Body of pancreas (tissue), 4 donors: ENCODE results near the gene TBC1D14. TPM values are rescaled to one million over a fixed set of nuclear protein-coding genes. Genes with fewer than 3 reads are reported as not detected.

Experiments used
- ATAC-seq: fragments of 150-250 bp; one replicate; pipeline ENCODE4 v1.9.1; 2016
- DNase-seq, 4 donors: peaks; one replicate each; pipeline ENCODE4 v3.0.0-alpha.2; 2019
- H3K27ac ChIP-seq, 4 donors: fragments of 200-600 bp; sonication (generic); 1 replicate in 3 of 4; 2 replicates in 1 of 4; pipeline versions ENCODE4 v1.5.1 to v1.6.1; 2016 to 2019; ENCODE audit warnings: mild to moderate bottlenecking in 1 of 4, mixed read lengths in 1 of 4, moderate library complexity in 1 of 4
- H3K27me3 ChIP-seq, 2 donors: fragments of 200-600 bp; sonication (generic); one replicate each; pipeline ENCODE4 v1.6.0; 2016; ENCODE audit warnings: mild to moderate bottlenecking in 1 of 2
- H3K36me3 ChIP-seq, 2 donors: fragments of 200-600 bp; sonication (generic); replicated peaks in 1 of 2; 2 replicates each; pipeline ENCODE4 v1.5.1; 2016; ENCODE audit warnings: low read depth in 2 of 2; ENCODE audit not compliant: insufficient read depth in 1 of 2
- H3K4me1 ChIP-seq: fragments of 200-600 bp; sonication (generic); one replicate; pipeline ENCODE4 v1.6.0; 2016
- H3K4me3 ChIP-seq, 2 donors: fragments of 200-600 bp; sonication (generic); 1 replicate in 1 of 2; 2 replicates in 1 of 2; pipeline ENCODE4 v1.5.1; 2016 to 2019
- H3K9me3 ChIP-seq, 3 donors: fragments of 200-600 bp; sonication (generic); 1 replicate in 2 of 3; 2 replicates in 1 of 3; pipeline ENCODE4 v1.5.1; 2016
- CTCF ChIP-seq, 7 experiments: fragments of 450-650 bp in 4 of 7; fragments of 200-600 bp in 3 of 7; sonication (generic) in 3 of 7; IDR thresholded peaks; one replicate each; pipeline ENCODE4 v1.5.1; 2016 to 2019; ENCODE audit warnings: antibody characterized with exemption in 7 of 7
- POLR2A ChIP-seq, 3 donors: fragments of 450-650 bp; IDR thresholded peaks; one replicate each; pipeline ENCODE4 v1.6.1; 2016; ENCODE audit warnings: antibody characterized with exemption in 3 of 3, mild to moderate bottlenecking in 2 of 3
- WGBS, 2 donors: methylation state at CpG; one replicate each; pipeline ENCODE4 v1.1.5; 2017; 5-methylcytosine and 5-hydroxymethylcytosine counted together
- intact Hi-C: fragments of 100-400 bp; cut with DNase I; formaldehyde crosslinking; loops from one replicate; pipeline ENCODE4 v1.15.1; 2023
- total RNA-seq, 2 donors: library from RNA; depleted of rRNA; stranded (reverse); fragments of >200 nt; gene quantifications; one replicate each; pipeline ENCODE4 v1.1.0, GENCODE V29; 2016

TBC1D14 gene
- total RNA-seq, 2 donors from 2014 or later, result 10.5 to 20.0 TPM

- ATAC-seq, result no peak
- H3K27ac ChIP-seq, result no peak overlapping the region
- TF ChIP-seq POLR2A (IDR thresholded peaks at IDR 0.05) (no peak), CTCF (IDR thresholded peaks at IDR 0.05) (no peak)
- no peak overlapping the region for H3K4me3 ChIP-seq
- WGBS, 2 donors, result 81 to 89% methylated on average over 9 of the region's 9 CpGs
- no peaks in the 10 kb centered on the region for H3K36me3 ChIP-seq
- H3K9me3 ChIP-seq, result no peaks in the 10 kb centered on the region
- DNase-seq, result no peak
- peaks cover 15% of the 10 kb centered on the region for H3K4me1 ChIP-seq
- H3K27me3 ChIP-seq, result no peaks in the 10 kb centered on the region
- intact Hi-C loops, result no loop called here
These were observed 19.7 kb downstream of the TBC1D14 start for GRCh38 chr4:6929339-6929811.

GRCh38 chr4:6929812-6930464, 20.3 kb downstream of the TBC1D14 start:
- DNase-seq, result no peak
- Histone ChIP-seq H3K36me3 (no peaks in the 10 kb centered on the region), H3K27me3 (no peaks in the 10 kb centered on the region), H3K9me3 (no peaks in the 10 kb centered on the region), H3K4me3 (no peak overlapping the region), H3K27ac (no peak overlapping the region), H3K4me1 (peaks cover 15% of the 10 kb centered on the region)
- no peak for TF ChIP-seq CTCF (IDR thresholded peaks at IDR 0.05)
- TF ChIP-seq POLR2A (IDR thresholded peaks at IDR 0.05), result no peak
- 80 to 91% methylated on average over 14 to 15 of the region's 15 CpGs for WGBS, 2 donors
- ATAC-seq, result no peak
- intact Hi-C loops, result no loop called here

GRCh38 chr4:6932475-6932874, 22.8 kb downstream of the TBC1D14 start:
- Histone ChIP-seq H3K4me1 (peaks cover 6% of the 10 kb centered on the region), H3K27me3 (no peaks in the 10 kb centered on the region), H3K27ac (no peak overlapping the region), H3K4me3 (no peak overlapping the region), H3K9me3 (no peaks in the 10 kb centered on the region), H3K36me3 (no peaks in the 10 kb centered on the region)
- DNase-seq (no peak), ATAC-seq (no peak)
- WGBS, 2 donors, result 98 to 100% methylated on average over 2 to 3 of the region's 3 CpGs
- no peak for TF ChIP-seq POLR2A (IDR thresholded peaks at IDR 0.05)
- TF ChIP-seq CTCF (IDR thresholded peaks at IDR 0.05), result no peak
- intact Hi-C loops, result no loop called here

GRCh38 chr4:6932918-6933317, 23.3 kb downstream of the TBC1D14 start:
- no peak for DNase-seq
- intact Hi-C loops, result no loop called here

More at GRCh38 chr4:6932918-6933317, 23.3 kb downstream of the TBC1D14 start:
- H3K27me3 ChIP-seq, result no peaks in the 10 kb centered on the region
- no peak for ATAC-seq
- H3K9me3 ChIP-seq, result no peaks in the 10 kb centered on the region
- H3K27ac ChIP-seq, result no peak overlapping the region
- WGBS, 2 donors, result 86 to 100% methylated on average over 3 of the region's 3 CpGs
- TF ChIP-seq POLR2A (IDR thresholded peaks at IDR 0.05) (no peak), CTCF (IDR thresholded peaks at IDR 0.05) (no peak)
- no peak overlapping the region for H3K4me3 ChIP-seq
- H3K36me3 ChIP-seq, result no peaks in the 10 kb centered on the region
- peaks cover 6% of the 10 kb centered on the region for H3K4me1 ChIP-seq
